GM18520 (cell line): Measurements from ENCODE around the gene TAPT1.
"Not testable (repeated sequence)": the region's sequence is repeated elsewhere in the genome, so short reads cannot be mapped to it uniquely, and the experiment has no call there.

Experiments
- ATAC-seq: cut with Tn5 transposase; IDR thresholded peaks from one replicate; pipeline ENCODE4 v1.9.1; 2021; ENCODE audit not compliant: unreplicated experiment

Gene TAPT1

GRCh38 chr4:16186986-16187385 is 39.3 kb downstream of the TAPT1 start:
- no peak for ATAC-seq

GRCh38 chr4:16183604-16184003 is 42.7 kb downstream of the TAPT1 start:
- no peak for ATAC-seq

- no peak for ATAC-seq
Measured at GRCh38 chr4:16176621-16177020, 49.6 kb downstream of the TAPT1 start.

GRCh38 chr4:16171831-16172230 is 54.4 kb downstream of the TAPT1 start:
- no peak for ATAC-seq

- no peak for ATAC-seq
Measured at GRCh38 chr4:16169490-16169889, 56.8 kb downstream of the TAPT1 start.

GRCh38 chr4:16168710-16169388 is 57.4 kb downstream of the TAPT1 start:
- no peak for ATAC-seq

GRCh38 chr4:16168144-16168543 is 58.1 kb downstream of the TAPT1 start:
- ATAC-seq, result no peak

- ATAC-seq, result no peak
Measured at GRCh38 chr4:16165931-16166330, 60.3 kb downstream of the TAPT1 start.

GRCh38 chr4:16162891-16163290 is 63.4 kb downstream of the TAPT1 start:
- ATAC-seq, result no peak

- no peak for ATAC-seq
Measured at GRCh38 chr4:16161851-16162408, 64.3 kb downstream of the TAPT1 start.

GRCh38 chr4:16160457-16160856 is 65.8 kb downstream of the TAPT1 start:
- no peak for ATAC-seq

GRCh38 chr4:16159286-16159685 is 67.0 kb downstream of the TAPT1 start:
- ATAC-seq, result no peak

- ATAC-seq, result no peak
Measured at GRCh38 chr4:16158504-16158852, 67.8 kb downstream of the TAPT1 start.

- ATAC-seq, result no peak
Measured at GRCh38 chr4:16157609-16158503, 68.4 kb downstream of the TAPT1 start.

- ATAC-seq, result no peak
Measured at GRCh38 chr4:16155528-16156169, 70.6 kb downstream of the TAPT1 start.

- ATAC-seq, result no peak
Measured at GRCh38 chr4:16154451-16154850, 71.8 kb downstream of the TAPT1 start.

- no peak for ATAC-seq
Measured at GRCh38 chr4:16150716-16151115, 75.6 kb downstream of the TAPT1 start.

- not testable (repeated sequence) for ATAC-seq
Measured at GRCh38 chr4:16144913-16145312, 81.4 kb downstream of the TAPT1 start.

GRCh38 chr4:16142598-16143310 is 83.5 kb downstream of the TAPT1 start:
- ATAC-seq, result no peak

GRCh38 chr4:16140879-16141249 is 85.4 kb downstream of the TAPT1 start:
- no peak for ATAC-seq
